GM21825 (cell line): ENCODE results near the gene DSG1.
"Not testable (repeated sequence)": the region's sequence is repeated elsewhere in the genome, so short reads cannot be mapped to it uniquely, and the experiment has no call there.

ENCODE experiments used
- ATAC-seq: cut with Tn5 transposase; IDR thresholded peaks from one replicate; pipeline ENCODE4 v1.9.1; 2021; ENCODE audit warnings: mild to moderate bottlenecking, moderate library complexity; ENCODE audit not compliant: unreplicated experiment

Gene DSG1

GRCh38 chr18:31343454-31343853, 25.5 kb downstream of the DSG1 start:
- no peak for ATAC-seq

- ATAC-seq = not testable (repeated sequence)
These were observed 35.4 kb downstream of the DSG1 start for GRCh38 chr18:31353336-31353735.

GRCh38 chr18:31354990-31355389, 37.0 kb downstream of the DSG1 start:
- no peak for ATAC-seq

- no peak for ATAC-seq
These were observed 38.1 kb downstream of the DSG1 start for GRCh38 chr18:31356025-31356424.

GRCh38 chr18:31364190-31364589, 46.2 kb downstream of the DSG1 start:
- no peak for ATAC-seq

- ATAC-seq = no peak
These were observed 51.5 kb downstream of the DSG1 start for GRCh38 chr18:31369478-31369877.

- no peak for ATAC-seq
These were observed 54.0 kb downstream of the DSG1 start for GRCh38 chr18:31371989-31372388.

- no peak for ATAC-seq
These were observed 55.7 kb downstream of the DSG1 start for GRCh38 chr18:31373641-31374040.

- ATAC-seq = no peak
These were observed 58.5 kb downstream of the DSG1 start, which contains the start of gene DSG4 for GRCh38 chr18:31376477-31376876. Gene DSG4, plus strand, starts transcription at chr18:31376777. Its CDS starts 135 bp downstream, at chr18:31376912.

- ATAC-seq = no peak
These were observed 63.0 kb downstream of the DSG1 start for GRCh38 chr18:31380912-31381311.

- ATAC-seq = no peak
These were observed 64.1 kb downstream of the DSG1 start for GRCh38 chr18:31382107-31382506.

- no peak for ATAC-seq
These were observed 68.8 kb downstream of the DSG1 start for GRCh38 chr18:31386741-31387140.

GRCh38 chr18:31393286-31393685, 75.3 kb downstream of the DSG1 start:
- ATAC-seq = no peak

GRCh38 chr18:31396796-31397612, 79.0 kb downstream of the DSG1 start:
- no peak for ATAC-seq

- ATAC-seq = no peak
These were observed 80.2 kb downstream of the DSG1 start for GRCh38 chr18:31398191-31398590.

GRCh38 chr18:31399306-31400032, 81.5 kb downstream of the DSG1 start:
- no peak for ATAC-seq

GRCh38 chr18:31401156-31402025, 83.4 kb downstream of the DSG1 start:
- no peak for ATAC-seq

GRCh38 chr18:31402026-31402373, 84.0 kb downstream of the DSG1 start:
- no peak for ATAC-seq

GRCh38 chr18:31403409-31403808, 85.4 kb downstream of the DSG1 start:
- ATAC-seq = no peak
